Stimulated activated CD4-positive, alpha-beta T cell treated with anti-CD3 and anti-CD28 coated beads, Interleukin-1b, Interleukin-23, amount 100 ng/mL, for 24 hours (primary cell): ENCODE results near the gene TMIE.

ENCODE experiments used
- DNase-seq, 4 experiments: peaks; one replicate each; pipeline ENCODE4 v3.0.0-alpha.2; 2020; ENCODE audit warnings: low read depth in 4 of 4, low spot score in 1 of 4

The TMIE gene

GRCh38 chr3:46706771-46707582 lies 5.8 kb downstream of the TMIE start:
- DNase-seq = no peak

- no peak for DNase-seq
Observed at GRCh38 chr3:46707601-46708011, 6.4 kb downstream of the TMIE start.

- DNase-seq = no peak
Observed at GRCh38 chr3:46708401-46709156, 7.4 kb downstream of the TMIE start.

GRCh38 chr3:46709157-46709654 lies 8.0 kb downstream of the TMIE start:
- no peak for DNase-seq

GRCh38 chr3:46709721-46710120 lies 8.5 kb downstream of the TMIE start:
- no peak for DNase-seq

GRCh38 chr3:46710229-46710628 lies 9.0 kb downstream of the TMIE start:
- DNase-seq = no peak

- no peak for DNase-seq
Observed at GRCh38 chr3:46710671-46711295, 9.6 kb downstream of the TMIE start.

- DNase-seq = no peak
Observed at GRCh38 chr3:46711305-46711704, 10.1 kb downstream of the TMIE start.

- DNase-seq = no peak
Observed at GRCh38 chr3:46711760-46712159, 10.6 kb downstream of the TMIE start.

- no peak for DNase-seq
Observed at GRCh38 chr3:46712191-46713049, 11.2 kb downstream of the TMIE start.

- no peak for DNase-seq
Observed at GRCh38 chr3:46713050-46713897, 12.1 kb downstream of the TMIE start.

- no peak for DNase-seq
Observed at GRCh38 chr3:46713898-46714552, 12.8 kb downstream of the TMIE start.

- no peak for DNase-seq
Observed at GRCh38 chr3:46714728-46715506, 13.7 kb downstream of the TMIE start.

GRCh38 chr3:46715507-46716175 lies 14.4 kb downstream of the TMIE start:
- no peak for DNase-seq

- no peak for DNase-seq
Observed at GRCh38 chr3:46716461-46717441, 15.6 kb downstream of the TMIE start.

GRCh38 chr3:46717447-46718231 lies 16.4 kb downstream of the TMIE start, which contains the start of gene PRSS50:
TSS of gene PRSS50 (minus strand) at chr3:46717869. CDS start at chr3:46717824, 45 bp downstream.
- no peak for DNase-seq
